OCI-M2 (cell line): ENCODE measurements around the gene ABCG1.

Experiments used
- DNase-seq: peaks from one replicate; lab custom pipeline; 2025; ENCODE audit not compliant: unreplicated experiment; lab: John Stamatoyannopoulos, UW

ABCG1 gene

DNA sequence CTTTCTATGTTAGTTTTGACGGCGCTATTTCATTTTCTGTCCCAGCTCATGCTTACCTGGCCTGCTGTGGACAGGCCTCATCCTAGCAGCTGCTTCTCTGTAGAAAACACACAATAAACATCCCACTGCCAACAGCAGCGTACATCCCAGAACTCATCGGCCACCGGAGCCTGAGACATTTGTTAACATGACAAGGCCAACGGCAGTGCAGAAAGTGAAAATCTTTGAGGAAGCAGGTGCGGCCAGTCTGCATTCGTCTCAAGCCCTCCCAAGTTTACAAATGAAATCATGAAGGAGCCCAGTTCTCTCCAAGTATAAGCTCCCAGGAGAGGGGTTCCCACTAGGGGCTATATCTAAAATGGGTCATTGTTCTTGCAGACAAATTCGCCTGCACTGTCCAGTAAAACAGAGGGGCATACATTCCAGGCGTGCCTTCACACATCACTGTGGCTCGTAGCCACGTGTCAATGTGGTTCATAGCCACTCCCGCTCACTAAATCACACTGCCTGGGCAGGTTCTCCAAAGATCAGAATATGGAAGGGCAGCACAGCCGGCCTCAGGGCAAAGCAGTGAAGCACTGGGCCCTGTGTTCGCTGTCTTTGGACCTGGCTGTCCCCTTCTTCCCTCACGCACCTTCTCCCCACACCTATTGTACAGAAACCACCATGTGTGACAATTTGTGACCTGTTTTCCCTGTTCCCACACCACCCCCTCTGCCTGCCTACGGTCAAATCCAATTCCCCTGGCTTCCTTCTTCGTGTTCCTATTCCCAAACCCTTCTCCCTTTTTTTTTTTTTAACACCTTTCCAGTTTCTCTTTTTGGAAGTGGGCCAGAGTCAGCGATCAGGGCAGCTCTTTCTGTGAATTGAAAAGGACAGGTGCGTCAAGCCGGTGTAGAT, 27.0 kb upstream of the ABCG1 start:
- DNase-seq, result no peak

DNA sequence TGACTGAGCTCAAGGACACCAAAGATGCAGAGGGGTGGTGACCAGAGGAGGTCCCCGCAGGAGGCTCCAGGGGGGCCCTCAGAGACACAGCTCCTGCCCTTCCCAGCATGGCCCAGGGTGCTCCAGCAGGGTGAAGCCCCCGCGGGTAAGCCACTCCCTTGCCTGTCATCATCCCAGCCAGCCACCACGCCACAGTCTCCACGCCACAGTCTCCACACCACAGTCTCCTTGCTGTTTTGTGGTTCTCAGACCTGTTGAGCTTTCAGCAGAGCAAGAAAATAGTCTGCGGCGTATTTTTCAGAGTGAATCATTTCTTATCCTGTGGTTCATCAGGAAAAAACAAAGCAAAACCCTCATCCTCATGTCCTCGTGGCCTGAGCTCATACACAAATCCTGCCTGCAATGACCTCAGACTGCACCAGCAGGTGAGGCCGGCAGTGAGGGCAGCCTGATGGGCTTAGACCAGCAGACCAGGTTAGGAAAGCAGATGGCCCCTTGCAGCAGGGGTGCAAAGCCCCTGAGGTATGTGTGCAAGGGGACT, 25.7 kb upstream of the ABCG1 start:
- DNase-seq, result no peak

DNA sequence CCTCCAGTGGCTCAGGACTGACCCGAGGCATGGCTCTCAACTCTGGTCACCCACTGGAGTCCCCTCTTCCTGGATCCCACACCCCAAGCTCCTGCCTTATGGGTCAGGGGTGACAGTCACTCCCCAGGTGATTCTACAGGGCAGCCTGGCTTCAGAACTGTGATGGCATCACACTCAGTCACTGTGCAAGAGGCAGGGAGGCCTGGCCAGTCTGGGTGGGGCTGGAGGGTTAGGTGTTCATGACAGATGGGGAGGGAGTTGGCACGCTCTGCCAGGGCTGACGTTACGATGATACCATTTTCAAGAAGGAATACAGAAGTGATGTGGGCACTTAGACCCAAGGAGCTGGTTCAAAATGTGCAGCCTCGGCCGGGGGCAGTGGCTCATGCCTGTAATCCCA, 25.2 kb upstream of the ABCG1 start:
- no peak for DNase-seq

DNA sequence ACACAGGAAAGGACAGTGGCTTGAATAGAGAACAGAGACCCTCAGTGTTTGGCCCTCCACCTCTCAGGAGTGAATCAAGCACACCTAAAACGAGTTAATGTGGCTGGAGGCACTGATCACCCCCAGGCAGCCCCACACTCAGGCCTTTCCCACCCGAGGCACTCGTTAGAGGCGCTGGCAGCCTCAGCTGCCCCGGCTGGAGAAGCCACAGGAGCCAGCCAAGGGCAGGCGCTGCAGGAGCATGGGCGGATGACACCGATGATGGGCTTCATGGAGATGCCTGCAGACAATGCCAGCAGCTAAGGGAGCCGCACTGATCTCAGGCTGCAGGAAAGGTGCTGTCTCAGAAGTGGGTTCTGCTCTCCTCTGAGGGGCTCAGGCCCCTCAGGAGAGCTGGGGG, 24.1 kb upstream of the ABCG1 start:
- DNase-seq, result no peak

DNA sequence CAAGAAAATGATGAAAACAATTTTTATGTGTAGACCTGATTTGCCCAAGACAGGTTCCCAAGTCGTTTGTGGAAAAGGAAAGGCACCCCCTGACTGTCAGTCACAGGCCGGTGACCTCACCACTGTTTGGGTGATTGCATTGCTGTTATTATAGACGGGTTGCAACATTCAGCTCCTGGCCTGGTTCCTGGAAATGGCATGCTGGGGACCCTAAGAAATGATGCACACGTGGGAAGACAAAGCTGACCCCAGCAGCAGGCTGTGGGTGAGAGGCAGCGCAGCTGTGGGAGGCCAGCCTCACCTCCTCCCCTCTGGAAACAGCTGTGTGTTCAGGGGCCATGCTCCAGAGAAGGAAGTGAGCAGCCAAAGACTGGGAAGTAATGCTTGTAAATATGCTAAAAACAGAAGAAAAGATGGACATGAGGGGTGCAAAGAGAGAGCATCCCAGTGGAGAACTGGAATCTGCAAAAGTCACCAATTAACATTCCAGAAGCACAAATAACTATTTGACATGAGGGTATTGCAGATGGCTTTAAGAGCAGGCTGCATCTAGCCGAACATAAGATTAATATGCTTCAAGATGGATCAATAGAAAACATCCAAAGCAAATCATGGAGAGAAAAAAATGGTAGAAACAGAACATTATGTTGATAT, 23.4 kb upstream of the ABCG1 start:
- no peak for DNase-seq

DNA sequence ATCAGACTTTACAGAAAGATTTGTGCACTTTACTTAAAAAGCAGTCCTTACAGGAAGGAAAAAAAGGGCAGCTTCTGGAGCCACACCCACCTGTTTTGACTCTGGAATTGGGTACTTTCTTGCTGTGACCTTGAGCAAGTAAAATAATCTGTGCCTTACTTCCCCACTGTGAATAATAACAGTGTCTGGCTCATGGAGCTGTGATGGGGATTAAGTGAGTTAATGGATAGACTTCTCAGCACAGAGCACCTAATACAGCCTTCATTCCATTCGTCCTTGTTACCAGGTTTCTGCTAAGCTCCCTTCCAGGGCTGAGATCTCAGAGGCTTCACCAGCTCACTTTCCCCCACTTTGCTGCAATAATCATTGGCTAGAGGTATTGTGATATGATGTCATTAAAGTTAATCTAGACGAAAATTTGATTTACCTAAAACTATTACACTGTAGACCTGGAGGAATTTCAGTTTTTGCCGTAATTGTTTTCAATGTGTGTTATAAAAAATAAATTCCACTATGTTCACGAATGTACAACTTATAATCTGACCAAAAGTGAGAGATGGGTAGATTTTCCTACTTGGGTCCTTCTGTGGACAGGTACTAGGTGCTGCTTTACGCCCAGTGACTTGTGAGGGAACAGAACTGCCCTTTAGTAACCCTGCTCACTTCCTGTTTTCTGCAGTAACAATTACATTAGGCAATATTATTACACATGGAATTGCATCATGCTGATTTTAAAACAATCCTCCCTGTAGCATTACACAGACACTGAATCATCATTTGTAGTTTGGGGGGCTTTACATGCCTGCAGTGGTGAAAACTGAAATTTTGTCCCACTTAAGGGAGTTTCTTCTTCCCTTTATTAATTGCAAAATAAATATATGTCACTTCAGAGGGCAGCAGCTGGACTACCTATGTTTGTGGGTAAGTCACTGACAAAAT, 19.7 kb upstream of the ABCG1 start:
- no peak for DNase-seq

DNA sequence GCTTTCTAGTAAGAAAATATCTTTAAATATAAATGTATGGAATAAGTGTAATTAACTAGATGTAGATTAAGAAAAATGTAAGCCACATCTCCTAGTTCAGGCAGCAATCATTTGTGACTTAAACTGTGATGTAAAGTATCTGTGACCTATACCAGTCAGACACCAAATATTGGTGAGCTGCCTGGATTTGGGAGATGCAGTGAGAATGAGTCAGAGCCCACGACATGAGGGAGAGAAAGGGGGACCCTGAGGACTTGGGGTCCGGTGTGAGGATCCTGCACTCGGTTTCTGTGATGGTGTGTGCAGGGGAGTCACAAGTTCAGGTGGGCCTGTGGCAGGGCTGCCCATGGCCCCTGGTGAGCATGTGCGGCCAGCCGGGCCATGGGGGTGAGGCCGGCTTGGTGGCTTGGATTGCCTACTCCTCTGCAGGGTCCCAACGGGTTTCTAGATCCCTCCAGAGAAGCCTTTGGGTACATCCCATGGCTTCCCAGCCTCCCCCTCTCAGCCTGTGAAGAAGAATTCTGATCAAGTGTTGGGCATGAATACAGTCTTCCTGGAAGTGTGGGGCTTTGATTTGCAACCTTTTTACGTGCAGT, 19.0 kb upstream of the ABCG1 start:
- no peak for DNase-seq

DNA sequence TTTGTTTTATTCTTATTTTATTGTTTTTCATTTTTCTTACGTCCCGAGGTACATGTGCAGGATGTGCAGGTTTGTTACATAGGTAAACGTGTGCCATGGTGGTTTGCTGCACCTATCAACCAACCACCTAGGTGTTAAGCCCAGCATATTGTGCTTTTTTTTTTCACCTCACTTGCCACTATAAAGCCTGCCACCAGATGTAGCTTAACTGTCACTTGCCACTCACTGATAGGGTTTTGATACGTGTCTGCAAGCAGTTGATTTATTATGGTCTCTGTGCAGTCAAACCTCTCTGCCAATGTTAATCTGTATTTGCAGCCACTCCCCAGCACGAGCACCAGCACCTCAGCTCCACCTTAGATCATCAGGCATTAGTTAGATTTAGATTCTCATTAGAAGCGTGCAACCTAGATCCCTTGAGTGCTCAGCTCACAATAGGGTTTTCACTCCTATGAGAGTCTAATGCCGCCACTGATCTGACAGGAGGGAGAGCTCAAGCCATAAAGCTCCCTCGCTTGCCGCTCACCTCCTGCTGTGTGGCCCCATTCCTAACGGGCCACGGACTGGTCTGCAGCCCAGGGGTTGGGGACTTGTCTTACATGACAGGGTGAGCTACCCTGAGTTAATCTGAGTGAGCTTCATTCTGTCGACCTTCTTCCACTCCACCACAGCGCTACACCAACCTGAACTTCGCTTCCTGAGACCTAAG, 17.9 kb upstream of the ABCG1 start:
- no peak for DNase-seq

DNA sequence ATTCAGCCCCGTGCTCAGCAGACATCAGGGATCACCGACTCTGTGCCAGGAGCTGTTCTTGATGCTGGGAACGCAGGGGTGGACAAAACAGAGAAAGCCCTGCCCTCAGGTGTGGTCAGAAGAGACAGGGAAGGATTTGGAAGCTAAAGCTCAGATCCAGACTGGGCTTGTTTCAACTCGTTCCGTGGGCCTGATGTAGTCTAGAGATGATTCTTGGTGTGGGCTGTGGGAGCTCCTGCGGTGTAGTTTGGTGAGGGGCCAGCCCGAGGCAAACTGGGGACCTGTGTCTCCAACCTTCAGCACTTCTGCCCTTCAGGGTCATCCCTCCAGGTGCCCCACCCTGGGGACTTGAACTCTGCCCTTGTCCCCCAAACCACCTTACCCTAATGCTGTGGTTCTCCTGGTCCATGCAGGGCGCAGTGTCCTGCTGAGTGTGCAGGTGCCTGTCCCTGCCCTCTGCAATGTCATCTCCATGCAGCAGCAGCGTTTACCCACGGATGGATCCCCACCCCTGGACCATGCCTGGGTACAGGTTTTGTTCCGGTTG, 17.3 kb upstream of the ABCG1 start:
- no peak for DNase-seq

DNA sequence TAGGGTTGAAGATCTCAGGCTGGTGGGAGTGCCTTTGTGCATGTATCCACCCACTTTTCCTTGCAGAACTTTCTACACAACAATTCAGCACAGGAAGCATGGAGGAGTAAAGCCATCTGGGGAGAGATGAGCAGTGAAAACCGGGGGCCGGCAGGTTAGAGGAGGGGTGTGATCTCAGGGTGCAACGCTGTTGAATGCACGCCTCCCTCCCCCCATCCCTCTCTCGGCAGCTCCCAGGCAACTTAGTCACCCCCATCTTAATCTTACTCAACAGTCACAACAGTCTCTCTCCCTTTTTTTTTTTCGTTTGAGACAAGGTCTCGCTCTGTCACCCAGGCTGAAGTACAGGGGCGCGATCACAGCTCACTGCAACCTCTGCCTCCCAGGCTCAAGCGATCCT, 16.6 kb upstream of the ABCG1 start:
- no peak for DNase-seq

DNA sequence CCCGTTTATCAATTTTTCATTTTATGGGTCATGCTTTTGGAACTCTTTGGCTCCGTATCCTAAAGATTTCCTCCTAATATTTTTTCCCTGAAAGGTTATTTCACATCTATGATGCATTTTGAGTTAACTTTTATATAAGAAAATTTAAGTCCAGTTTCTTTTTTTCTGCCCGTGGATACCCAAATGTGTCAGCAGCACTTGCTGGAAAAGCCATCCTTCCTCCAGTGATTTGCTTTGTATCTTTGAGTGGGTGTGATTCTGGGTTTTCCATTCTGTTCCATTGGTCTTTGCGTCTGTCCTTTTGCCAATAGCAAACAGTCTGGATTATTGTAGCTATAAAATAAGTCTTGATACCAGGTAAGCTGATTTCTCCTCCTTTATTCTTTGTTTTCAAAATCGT, 15.6 kb upstream of the ABCG1 start:
- no peak for DNase-seq

DNA sequence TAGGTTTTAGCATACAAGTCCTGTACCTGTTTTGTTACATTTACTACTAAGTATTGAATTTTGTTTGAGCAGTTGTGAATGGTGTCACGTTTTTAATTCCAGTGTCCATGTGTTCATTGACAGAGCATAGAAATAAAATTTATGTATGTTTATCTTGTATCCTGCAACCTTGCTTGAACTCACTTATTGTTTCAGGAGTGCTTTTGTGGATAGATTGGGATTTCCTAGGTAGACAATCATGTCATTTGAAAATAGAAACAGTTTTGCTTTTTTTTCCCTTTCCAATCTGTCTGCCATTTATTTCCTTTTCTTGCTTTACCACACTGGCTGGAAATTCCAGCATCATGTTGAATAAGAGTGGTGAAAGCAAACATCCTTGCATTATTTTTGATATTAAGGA, 15.0 kb upstream of the ABCG1 start:
- no peak for DNase-seq

DNA sequence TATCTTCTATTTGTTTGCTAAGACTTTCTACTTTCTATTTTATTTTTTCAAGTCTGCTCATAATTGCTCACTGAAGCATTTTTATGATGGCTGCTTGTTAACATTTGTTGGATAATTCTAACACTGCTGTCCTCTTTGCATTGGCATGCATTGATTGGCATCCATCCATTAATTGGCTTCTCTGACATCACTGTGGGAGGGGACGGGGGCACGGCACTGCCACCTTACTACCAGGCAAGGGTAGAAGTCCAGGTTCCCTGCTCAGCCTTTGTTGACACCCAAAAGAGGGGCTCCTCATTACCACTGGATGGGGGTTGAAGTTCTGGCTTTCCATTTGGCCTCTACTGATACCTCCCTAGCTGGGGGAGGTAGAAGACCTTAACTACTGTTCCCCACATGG, 11.5 kb upstream of the ABCG1 start:
- no peak for DNase-seq

DNA sequence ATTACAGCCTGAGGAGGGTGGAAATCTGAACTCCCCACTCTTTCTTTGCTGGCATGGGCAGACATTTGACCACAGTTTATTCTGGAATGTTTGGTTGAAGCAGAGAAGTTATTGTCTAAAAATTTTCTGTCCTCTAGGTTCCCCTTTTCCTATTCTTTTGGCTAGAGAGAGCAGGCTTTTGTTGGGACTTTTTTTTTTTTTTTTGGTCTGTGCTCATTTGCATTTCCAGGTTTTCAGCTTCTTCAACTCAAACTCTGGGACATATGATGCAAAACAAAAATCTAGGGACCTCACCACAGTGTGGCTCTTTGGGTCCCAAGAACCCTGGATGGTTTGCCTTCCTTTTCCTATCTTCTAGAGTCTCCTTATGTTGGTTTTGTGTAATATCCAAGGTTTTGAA, 10.9 kb upstream of the ABCG1 start:
- no peak for DNase-seq

DNA sequence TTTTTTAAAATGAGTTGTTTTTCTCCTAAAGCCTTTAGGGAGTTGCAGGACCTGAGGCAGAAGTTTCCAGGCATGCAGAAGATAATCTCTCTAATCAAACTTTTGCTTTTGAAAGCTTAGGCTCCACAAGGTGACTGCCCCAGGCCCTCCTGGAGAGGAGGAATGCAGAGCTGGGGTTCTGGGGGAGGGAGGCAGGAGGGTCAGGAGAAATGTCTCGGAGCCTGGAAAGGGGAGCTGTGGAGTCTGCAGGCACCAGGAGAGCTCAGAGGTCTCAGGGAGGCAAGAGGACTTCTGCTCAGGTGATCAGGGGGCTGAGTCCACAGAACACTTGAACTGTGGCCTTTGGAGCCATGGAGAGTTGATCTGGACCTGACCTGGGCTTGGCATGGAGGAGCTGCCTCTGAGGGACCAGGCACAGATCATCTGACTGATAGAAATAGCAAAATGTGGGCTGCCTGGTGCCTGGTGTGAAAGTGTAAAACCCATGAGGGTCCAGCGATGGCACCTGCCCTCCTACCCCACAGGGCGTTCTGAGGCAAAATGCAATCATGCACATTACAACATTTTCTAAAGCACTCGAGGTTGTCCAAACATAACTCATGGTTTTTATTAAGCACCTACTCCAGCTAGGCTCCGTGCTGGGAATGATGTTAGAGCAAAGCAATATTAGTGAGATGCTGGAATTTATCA, 10.0 kb upstream of the ABCG1 start:
- DNase-seq, result no peak

DNA sequence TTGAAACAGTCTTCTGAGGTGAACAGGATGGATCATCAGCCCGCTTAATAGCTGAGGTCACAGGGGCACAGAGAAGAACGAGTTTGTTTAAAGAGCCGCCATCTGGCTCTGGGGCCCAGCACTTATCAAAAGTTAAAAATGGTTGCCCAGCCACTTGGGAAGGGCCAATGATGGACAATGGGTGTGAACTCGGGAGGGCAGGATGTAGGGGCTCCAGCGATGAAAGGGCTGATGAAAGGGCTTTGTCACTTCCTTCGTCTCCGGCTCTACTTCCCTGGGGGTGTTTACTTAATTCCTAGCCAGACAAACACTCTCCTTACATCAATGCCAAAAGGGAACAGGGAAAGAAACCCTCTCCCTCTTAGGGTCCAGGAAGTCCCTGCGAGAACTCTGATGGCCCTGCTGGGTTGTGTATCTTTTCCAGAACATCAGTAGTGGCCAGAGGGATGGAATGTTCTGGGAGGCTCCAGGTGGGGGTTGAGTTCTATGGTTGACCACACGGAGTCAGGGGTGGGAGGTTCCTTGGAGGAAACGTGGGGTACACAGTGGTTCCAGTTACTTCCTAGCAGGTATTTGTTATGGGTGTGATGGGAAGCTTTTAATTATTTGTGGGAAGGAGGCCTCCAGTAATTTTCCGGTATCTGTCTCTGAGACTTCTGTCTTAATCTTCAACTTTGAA, 9.0 kb upstream of the ABCG1 start:
- no peak for DNase-seq

DNA sequence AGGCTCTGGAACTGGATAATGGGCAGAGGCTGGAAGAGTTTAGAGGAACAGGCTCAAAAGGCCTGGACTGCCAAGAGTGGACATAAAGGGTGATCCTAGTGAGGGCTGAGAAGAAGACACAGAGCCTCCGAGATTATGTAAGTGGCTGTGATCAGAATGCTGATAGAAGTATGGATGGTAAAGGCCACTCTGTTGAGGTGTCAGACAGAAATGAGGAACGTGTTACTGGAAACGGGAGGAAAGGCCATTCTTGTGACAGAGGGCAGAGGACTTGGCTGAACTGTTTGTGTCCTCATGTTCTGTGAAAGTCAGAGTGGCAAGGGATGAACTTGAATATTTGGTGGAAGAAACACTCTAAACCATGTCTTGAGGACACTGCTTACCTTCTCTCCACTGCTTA, 6.7 kb upstream of the ABCG1 start:
- no peak for DNase-seq

DNA sequence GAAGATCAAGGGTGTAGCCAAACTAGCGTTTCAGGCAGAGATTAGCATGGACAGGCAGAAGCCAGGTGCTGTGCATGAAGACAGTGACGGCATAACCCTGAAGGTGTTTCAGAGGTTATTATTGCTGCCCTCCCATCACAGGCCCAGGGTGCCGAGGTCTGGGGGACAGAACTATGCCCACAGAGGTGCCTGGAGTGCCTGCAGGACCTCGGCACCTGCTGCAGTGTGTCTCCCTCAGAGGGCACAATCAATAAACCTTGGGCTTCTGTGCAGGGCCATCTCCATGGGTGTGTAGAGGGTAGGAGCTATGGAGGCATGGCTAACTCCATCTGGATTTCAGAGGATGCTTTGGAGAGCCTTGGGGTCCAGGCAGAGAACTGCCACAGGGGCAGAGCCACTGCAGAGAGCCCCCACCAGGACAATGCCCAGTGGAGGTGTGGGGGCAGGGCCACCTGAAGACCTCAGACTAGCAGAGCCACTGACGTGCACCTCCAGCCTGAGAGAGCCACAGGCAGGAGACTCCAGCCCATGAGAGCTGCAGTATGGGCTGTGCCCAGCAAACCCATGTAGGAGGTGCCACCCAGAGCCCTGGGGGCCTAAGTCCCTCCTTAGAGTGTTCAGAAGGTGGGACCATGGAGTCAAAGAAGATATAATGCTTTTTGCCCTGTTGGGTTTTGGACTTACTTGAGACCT, 5.7 kb upstream of the ABCG1 start:
- no peak for DNase-seq
